GM03348 (cell line): Measurements from ENCODE around the gene PLCB4.
"Not testable (repeated sequence)": the region's sequence is repeated elsewhere in the genome, so short reads cannot be mapped to it uniquely, and the experiment has no call there.

ENCODE experiments used
- DNase-seq: peaks from one replicate; pipeline ENCODE4 v3.0.0; 2012; ENCODE audit warnings: low spot score

PLCB4 gene

DNA sequence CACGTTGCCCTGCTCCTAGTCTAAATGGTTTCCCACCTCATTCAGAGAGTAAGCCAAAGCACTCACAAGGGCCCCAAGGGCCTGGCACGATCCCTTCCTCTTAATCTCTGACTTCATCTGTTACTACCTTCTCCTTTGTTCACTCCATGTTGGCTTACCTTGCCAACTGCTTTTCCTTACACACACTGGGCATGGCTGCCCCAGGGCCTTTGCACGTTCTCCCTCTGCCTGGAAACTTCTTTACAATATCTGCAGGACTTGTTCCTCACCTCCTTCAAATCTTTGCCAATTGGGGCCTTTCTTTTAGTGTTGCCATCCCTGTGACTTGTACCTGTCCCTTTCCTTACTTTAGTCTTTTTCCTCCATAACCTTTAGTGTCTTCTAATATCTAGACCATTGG, 73.9 kb downstream of the PLCB4 start:
- no peak for DNase-seq

DNA sequence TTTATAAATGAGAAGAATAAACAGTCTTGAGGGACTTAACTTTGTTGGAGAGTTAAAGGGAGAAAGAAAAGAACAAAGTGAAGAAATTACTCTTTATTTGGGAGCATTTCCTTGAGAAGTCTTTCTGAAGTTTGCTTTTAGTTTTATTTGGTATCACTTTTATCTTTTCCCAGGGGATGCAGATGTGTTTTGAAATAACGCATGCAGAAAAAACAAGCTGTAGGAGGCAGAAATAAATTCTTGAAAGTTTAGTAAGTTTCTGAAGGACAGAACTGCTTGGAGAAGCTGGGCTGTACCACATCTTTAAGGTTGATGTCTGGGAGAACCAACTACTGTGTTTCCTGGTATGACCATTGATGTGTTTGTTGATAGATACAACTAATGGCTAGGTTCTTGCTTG, 75.0 kb downstream of the PLCB4 start:
- peak; percentile 11 for DNase-seq

DNA sequence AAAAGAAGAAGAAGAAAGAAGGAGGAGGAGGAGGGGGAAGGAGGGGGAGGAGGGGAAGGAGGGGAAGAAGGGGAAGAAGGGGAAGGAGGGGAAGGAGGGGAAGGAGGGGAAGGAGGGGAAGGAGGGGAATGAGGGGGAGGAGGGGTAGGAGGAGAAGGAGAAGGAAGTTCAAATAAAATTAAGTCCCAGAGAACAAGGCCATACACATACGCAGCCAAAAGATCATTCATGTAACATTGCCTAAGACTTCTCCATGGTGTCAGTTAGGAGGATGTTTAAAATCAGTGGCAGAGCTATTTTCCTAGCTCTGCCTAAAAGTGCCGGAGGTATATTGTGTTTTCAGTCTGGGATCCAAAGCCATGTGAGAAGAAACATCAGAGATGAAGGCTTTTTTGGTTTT, 75.8 kb downstream of the PLCB4 start:
- no peak for DNase-seq

- no peak for DNase-seq
Observed at GRCh38 chr20:9145142-9145541, 76.3 kb downstream of the PLCB4 start.

DNA sequence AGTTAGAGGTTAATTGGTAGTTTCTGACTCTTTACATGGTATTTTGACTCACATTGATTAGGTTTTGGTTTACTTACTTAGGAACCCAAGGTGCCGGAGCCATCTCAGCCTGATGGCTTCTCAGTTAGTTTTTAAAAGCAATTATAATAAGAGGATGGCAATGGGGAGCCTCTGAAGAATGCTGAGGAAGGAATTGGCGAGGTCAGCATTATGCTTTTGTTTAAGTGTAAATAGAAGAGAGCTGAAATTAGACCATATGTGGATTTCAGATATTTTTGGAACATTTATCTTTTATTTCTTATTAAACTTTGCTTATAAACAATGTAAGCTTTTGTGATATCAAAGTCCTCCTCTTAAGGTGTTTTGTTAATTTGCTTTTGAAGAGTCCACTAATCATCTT, 77.8 kb downstream of the PLCB4 start:
- no peak for DNase-seq

GRCh38 chr20:9147547-9148024, 78.7 kb downstream of the PLCB4 start:
- peak; percentile 35 for DNase-seq

- no peak for DNase-seq
Observed at GRCh38 chr20:9148291-9148690, 79.4 kb downstream of the PLCB4 start.

GRCh38 chr20:9149087-9149486, 80.2 kb downstream of the PLCB4 start:
- DNase-seq = no peak

- no peak for DNase-seq
Observed at GRCh38 chr20:9149796-9150195, 80.9 kb downstream of the PLCB4 start.

- DNase-seq = no peak
Observed at GRCh38 chr20:9150679-9151078, 81.8 kb downstream of the PLCB4 start.

DNA sequence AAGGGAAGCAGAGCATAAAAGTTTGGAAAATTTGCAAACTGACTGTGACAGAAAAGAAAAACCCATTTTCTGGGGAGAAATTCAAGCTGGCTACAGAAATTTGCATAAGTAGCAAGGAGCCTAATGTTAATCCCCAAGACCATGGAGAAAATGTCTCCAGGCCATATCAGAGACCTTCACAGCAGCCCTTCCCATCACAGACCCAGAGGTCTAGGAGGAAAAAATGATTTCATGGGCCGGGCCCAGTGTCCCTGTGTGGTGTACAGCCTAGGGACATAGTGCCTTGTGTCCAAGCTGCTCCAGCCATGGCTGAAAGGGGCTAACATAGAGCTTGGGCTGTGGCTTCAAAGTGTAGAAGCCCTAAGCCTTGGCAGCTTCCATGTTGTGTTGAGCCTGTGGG, 83.3 kb downstream of the PLCB4 start:
- DNase-seq = not testable (repeated sequence)

GRCh38 chr20:9154464-9155024, 85.7 kb downstream of the PLCB4 start:
- DNase-seq = no peak

- no peak for DNase-seq
Observed at GRCh38 chr20:9156529-9157280, 87.8 kb downstream of the PLCB4 start.

DNA sequence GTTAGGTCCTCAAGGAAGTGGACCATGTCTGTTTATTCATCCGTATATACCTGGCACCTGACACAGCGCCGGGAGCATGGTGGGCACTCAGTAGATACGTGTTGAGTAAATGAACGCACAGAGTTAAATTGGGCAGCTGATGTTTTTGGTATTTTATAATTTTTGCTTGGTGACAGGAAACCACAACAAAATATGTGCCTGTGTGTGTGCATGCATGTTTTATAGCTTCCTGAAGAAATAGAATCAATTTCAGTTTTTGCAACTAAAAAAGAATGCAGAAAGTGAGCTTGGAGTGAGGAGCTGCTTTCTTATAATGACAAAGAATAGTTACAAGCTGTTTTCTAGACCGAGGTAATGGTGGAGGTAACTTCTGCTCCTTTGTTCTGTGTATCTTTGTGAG, 91.4 kb downstream of the PLCB4 start:
- peak; percentile 16 for DNase-seq

DNA sequence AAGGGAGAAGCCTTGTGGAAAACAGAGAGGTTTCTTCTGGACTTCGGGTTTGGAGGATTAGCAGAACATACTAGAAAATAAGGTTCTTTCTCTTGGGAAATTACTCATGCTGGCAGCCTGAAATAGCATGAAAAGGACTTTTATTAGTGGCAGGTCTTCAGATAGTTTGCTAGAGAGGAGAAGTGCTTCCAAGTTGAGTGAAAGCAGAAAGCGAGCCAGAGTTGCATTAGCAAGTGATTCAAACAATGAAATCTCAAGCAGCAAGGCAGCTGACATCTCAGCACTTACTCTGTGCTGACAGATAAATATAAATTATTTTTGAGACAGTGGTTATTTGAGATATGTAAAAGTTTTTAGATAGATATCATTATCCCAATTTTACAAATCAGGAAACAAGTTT, 91.9 kb downstream of the PLCB4 start:
- DNase-seq = peak; percentile 29

GRCh38 chr20:9161311-9161710, 92.4 kb downstream of the PLCB4 start:
- DNase-seq = no peak

DNA sequence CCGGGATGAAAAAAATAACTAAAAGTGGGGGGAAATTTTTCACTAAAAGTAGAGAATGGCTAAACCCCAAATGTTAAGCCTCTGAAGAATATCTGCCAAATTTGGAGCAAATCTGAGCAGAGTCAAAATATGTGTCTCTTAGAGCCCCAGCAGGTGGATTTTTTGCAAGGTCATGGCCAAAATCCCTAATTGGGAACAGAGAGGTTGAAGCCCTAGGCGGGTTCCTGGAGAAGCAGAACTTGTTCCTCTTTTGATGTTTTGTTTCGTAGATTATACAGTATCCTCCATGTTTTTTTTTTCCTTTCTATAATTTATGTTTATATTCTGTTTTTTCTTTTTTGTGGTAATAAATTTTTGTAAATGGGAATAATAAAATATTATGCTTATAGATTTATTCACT, 94.4 kb downstream of the PLCB4 start:
- DNase-seq = no peak

- DNase-seq = no peak
Observed at GRCh38 chr20:9163995-9164394, 95.1 kb downstream of the PLCB4 start.

DNA sequence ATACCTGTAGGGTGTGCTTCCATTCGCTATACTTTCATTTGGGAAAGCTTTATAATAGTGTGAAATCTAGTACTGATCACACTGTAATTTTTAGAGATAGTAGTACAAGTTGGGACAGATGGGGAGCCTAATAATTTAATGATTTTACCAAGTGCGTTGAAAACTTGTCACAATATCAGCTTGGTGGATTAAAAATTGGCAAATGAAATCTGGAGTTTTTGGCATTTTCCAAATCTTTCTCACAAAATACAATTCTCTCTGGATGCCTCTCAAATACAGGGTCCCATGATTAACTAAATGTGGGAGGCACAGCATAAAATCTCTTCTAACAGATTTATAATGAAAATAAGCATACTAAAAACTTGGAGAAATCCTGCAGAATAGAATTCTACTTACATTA, 96.4 kb downstream of the PLCB4 start:
- DNase-seq = no peak

DNA sequence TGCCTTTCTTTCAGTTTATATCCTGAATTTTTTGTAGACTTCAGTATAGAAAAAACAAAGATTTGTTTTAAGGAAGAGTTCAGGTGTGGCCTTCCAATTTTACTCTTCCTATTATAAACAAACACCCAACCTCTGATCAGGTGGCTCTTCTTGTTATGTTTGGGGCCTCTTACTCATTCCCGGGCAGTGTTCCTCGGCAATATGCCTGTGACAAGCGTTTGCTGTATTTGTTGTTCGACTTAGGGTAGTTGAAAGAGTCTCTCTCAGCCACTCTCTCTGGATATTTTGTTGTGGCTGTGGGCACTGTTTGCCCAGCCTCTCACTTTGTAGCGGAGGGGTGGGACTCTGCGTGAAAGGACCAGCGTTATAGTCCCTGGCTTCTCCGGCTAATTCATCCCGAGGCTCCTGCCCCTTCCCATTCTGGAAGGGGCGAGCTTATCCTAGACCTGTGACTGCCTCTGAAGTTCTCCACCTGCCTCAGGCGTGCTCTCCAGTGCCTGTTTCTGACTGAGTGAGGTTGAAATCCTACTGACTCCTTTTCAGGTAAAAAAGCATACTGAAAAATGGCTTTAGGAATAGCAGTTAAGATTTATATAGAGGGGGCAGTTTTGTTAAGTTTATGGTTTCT, 97.4 kb downstream of the PLCB4 start:
- DNase-seq = no peak

DNA sequence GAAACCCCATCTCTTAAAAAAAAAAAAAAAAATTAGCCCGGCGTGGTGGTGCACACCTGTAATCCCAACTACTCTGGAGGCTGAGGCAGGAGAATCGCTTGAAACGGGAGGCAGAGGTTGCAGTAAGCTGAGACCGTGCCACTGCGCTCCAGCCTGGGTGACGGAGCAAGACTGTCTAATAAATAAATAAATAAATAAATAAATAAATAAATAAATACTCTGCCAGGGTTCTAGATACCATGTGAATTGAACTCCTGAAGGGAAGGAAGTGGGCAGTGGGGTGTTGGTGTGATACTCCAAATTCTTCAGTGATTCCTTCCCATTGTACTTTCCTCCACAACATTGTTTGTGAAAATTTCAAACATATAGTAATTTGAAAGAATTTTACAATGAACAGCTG, 100.5 kb downstream of the PLCB4 start:
- no peak for DNase-seq

DNA sequence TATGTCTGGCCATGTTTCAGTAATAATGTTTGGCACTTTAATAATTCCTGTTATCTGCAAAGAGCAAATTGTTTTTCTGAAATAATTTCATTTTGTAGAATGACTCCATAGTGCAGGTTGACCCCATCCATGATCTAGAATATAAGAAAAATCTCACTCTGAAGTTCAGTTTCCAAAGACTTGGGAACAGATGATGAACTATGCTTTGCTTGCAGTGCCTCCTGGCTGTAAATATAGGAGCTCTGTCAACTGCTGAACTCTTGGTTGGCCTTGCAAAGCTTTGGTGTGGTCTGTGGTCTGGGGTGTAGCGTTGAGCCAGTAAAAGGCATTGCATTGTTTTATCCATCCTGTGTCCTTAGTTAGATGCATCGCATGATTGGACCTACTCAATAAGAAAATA, 104.0 kb downstream of the PLCB4 start:
- no peak for DNase-seq

DNA sequence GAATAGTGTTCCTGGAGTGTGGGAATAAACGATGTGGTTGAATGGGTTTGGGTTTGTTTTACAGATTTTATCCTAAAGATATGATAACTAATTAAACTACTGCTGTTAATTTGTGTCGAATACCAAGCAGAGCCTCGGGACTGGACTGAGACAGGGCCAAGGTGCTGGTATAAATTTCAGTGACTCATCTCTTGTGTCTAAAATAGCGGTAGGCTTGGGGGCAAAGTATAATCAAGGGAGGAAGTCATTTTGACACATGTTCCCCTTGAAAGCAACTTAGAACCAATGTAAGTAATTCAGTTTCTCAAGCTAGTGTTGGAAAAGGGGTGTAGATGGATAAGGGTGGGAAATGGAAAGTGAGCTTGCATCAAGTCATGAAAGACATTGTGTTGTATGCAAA, 108.4 kb downstream of the PLCB4 start:
- no peak for DNase-seq
